ENCODE data around the gene BANP.
"Not testable (repeated sequence)": the region's sequence is repeated elsewhere in the genome, so short reads cannot be mapped to it uniquely, and the experiment has no call there.

DNA sequence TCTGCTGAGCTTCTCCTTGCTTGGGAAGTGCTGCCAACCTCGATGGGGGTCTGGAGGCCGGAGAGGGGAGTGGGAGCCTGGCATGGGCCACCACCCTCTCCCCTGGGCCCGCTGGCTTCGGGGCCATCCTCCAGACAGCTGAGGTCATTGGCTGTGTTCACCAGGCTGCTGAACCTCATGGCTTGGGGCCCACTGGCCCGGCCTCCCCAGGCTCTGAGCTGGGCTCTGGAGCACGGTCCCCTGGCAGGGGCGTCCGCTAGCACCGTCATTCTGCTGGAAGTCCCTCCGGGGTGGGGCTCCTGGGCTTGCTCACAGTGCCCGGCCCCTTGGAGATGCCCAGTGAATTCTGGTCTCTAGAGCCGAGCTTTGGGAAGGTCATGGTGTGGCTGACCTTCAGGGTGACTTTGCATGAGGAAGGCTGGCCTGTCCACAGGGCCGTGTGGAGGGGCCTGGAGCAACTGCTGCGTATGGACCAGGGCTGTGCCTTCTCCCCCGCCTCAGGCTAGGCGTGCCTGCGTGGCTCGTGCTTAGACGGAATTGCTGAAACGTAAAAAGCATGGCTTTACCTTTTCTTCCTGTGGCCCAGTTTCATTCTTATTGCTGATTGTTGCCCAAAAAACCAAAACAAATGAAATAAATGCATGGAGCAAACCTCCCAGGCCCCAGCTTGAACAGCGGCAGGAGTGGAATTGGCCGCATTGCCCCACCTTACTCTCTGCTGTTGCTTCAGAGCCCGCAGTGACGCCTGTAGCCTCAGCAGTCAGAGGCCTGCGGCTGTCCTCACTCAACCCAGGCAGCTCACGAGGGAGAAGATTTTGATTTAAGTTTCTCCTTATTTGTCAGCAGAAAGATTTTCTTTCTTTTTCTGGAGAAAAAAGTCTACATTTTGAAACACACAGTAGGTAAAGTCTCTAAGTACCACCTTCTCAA lies 70.1 kb downstream of the BANP start:
- TF ChIP-seq, protein P1, sequence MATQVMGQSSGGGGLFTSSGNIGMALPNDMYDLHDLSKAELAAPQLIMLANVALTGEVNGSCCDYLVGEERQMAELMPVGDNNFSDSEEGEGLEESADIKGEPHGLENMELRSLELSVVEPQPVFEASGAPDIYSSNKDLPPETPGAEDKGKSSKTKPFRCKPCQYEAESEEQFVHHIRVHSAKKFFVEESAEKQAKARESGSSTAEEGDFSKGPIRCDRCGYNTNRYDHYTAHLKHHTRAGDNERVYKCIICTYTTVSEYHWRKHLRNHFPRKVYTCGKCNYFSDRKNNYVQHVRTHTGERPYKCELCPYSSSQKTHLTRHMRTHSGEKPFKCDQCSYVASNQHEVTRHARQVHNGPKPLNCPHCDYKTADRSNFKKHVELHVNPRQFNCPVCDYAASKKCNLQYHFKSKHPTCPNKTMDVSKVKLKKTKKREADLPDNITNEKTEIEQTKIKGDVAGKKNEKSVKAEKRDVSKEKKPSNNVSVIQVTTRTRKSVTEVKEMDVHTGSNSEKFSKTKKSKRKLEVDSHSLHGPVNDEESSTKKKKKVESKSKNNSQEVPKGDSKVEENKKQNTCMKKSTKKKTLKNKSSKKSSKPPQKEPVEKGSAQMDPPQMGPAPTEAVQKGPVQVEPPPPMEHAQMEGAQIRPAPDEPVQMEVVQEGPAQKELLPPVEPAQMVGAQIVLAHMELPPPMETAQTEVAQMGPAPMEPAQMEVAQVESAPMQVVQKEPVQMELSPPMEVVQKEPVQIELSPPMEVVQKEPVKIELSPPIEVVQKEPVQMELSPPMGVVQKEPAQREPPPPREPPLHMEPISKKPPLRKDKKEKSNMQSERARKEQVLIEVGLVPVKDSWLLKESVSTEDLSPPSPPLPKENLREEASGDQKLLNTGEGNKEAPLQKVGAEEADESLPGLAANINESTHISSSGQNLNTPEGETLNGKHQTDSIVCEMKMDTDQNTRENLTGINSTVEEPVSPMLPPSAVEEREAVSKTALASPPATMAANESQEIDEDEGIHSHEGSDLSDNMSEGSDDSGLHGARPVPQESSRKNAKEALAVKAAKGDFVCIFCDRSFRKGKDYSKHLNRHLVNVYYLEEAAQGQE (IDR thresholded peaks at IDR 0.05; ENCODE audit: insufficient read depth in 1 of 2, low read depth in 2 of 2, low read length in 1 of 2) = not testable (repeated sequence)
- TF ChIP-seq, protein P2, sequence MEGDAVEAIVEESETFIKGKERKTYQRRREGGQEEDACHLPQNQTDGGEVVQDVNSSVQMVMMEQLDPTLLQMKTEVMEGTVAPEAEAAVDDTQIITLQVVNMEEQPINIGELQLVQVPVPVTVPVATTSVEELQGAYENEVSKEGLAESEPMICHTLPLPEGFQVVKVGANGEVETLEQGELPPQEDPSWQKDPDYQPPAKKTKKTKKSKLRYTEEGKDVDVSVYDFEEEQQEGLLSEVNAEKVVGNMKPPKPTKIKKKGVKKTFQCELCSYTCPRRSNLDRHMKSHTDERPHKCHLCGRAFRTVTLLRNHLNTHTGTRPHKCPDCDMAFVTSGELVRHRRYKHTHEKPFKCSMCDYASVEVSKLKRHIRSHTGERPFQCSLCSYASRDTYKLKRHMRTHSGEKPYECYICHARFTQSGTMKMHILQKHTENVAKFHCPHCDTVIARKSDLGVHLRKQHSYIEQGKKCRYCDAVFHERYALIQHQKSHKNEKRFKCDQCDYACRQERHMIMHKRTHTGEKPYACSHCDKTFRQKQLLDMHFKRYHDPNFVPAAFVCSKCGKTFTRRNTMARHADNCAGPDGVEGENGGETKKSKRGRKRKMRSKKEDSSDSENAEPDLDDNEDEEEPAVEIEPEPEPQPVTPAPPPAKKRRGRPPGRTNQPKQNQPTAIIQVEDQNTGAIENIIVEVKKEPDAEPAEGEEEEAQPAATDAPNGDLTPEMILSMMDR (IDR thresholded peaks at IDR 0.05) = not testable (repeated sequence)
- TF ChIP-seq POLR2AphosphoS5 (IDR thresholded peaks at IDR 0.05; ENCODE audit: low read depth, low read length); SIN3A (IDR thresholded peaks at IDR 0.05; ENCODE audit: borderline replicate concordance, insufficient read depth, low read depth, low read length): not testable (repeated sequence)
